ENCODE data around the gene GRPEL1. TPM values are rescaled to one million over a fixed set of nuclear protein-coding genes. Genes with fewer than 3 reads are reported as not detected.

GRPEL1 gene
- total RNA-seq, 2 donors from 2014 or later: 6.6 to 10.6 TPM

GRCh38 chr4:7107166-7107905, 39.5 kb upstream of the GRPEL1 start:
- intact Hi-C loops (cut with DNase I): no loop called here
- Histone ChIP-seq H3K9me3 (no peaks in the 10 kb centered on the region), H3K27me3 (no peaks in the 10 kb centered on the region), H3K4me1 (peaks cover 16% of the 10 kb centered on the region), H3K27ac (no peak overlapping the region), H3K4me3 (no peak overlapping the region), H3K36me3 (replicated peaks in 1 of 2; ENCODE audit: insufficient read depth in 1 of 2, low read depth in 2 of 2) (no peaks in the 10 kb centered on the region)
- no peak for ATAC-seq
- TF ChIP-seq CTCF (IDR thresholded peaks at IDR 0.05): no peak
- no peak for TF ChIP-seq POLR2A (IDR thresholded peaks at IDR 0.05)
- DNase-seq: no peak
- WGBS, 2 donors: 88 to 91% methylated on average over 7 of the region's 11 CpGs

- ATAC-seq: no peak
- Histone ChIP-seq H3K4me1 (peaks cover 23% of the 10 kb centered on the region), H3K36me3 (replicated peaks in 1 of 2; ENCODE audit: insufficient read depth in 1 of 2, low read depth in 2 of 2) (no peaks in the 10 kb centered on the region), H3K27ac (no peak overlapping the region), H3K9me3 (no peaks in the 10 kb centered on the region), H3K4me3 (no peak overlapping the region), H3K27me3 (no peaks in the 10 kb centered on the region)
- DNase-seq: no peak
- whole genome bisulfite sequencing, 2 donors: 61 to 62% methylated on average over 9 to 15 of the region's 15 CpGs
- intact Hi-C loops (cut with DNase I): no loop called here
- TF ChIP-seq CTCF (IDR thresholded peaks at IDR 0.05) (no peak), POLR2A (IDR thresholded peaks at IDR 0.05) (no peak)
Observed at GRCh38 chr4:7105276-7105675, 37.4 kb upstream of the GRPEL1 start.

GRCh38 chr4:7104366-7105031, 36.6 kb upstream of the GRPEL1 start:
- intact Hi-C loops (cut with DNase I): no loop called here
- WGBS, 2 donors: 94 to 100% methylated on average over 5 to 7 of the region's 7 CpGs
- Histone ChIP-seq H3K27ac (peak overlapping the region in 2 of 4 donors; percentile 76 to 79), H3K4me3 (no peak overlapping the region), H3K9me3 (no peaks in the 10 kb centered on the region), H3K27me3 (no peaks in the 10 kb centered on the region), H3K4me1 (peaks cover 23% of the 10 kb centered on the region), H3K36me3 (replicated peaks in 1 of 2; ENCODE audit: insufficient read depth in 1 of 2, low read depth in 2 of 2) (no peaks in the 10 kb centered on the region)
- no peak for TF ChIP-seq POLR2A (IDR thresholded peaks at IDR 0.05)
- no peak for TF ChIP-seq CTCF (IDR thresholded peaks at IDR 0.05)
- no peak for ATAC-seq
- no peak for DNase-seq

GRCh38 chr4:7103607-7104365, 35.9 kb upstream of the GRPEL1 start:
- H3K9me3 ChIP-seq: no peaks in the 10 kb centered on the region
- peak; percentile 68 for ATAC-seq
- TF ChIP-seq CTCF (IDR thresholded peaks at IDR 0.05): no peak
- no peak for TF ChIP-seq POLR2A (IDR thresholded peaks at IDR 0.05)
- peak overlapping the region; percentile 57 to 88 (median 78) for H3K27ac ChIP-seq
- no peak overlapping the region for H3K4me3 ChIP-seq
- DNase-seq: peak; percentile 80 to 90 (median 88)
- intact Hi-C loops (cut with DNase I): no loop called here
- H3K36me3 ChIP-seq (replicated peaks in 1 of 2; ENCODE audit: insufficient read depth in 1 of 2, low read depth in 2 of 2): no peaks in the 10 kb centered on the region
- H3K27me3 ChIP-seq: no peaks in the 10 kb centered on the region
- 27 to 29% methylated on average over 8 to 21 of the region's 21 CpGs for WGBS, 2 donors
- peaks cover 23% of the 10 kb centered on the region for H3K4me1 ChIP-seq

Measured in body of pancreas (tissue), 4 donors.